Mesenchymal stem cell (in vitro differentiated cells and primary cell): ENCODE results near the gene CD109.

ENCODE experiments used
- DNase-seq: peaks from one replicate; pipeline ENCODE4 v3.0.0-alpha.2; 2013
- H2AFZ ChIP-seq: one replicate; pipeline ENCODE4 v1.6.1; 2013; ENCODE audit warnings: low read depth, mild to moderate bottlenecking, control low read depth, inconsistent platforms, low read length, moderate library complexity
- H2AK5ac ChIP-seq: 2 replicates; pipeline ENCODE4 v1.6.1; 2013; ENCODE audit warnings: low read length, moderate library complexity, mild to moderate bottlenecking, inconsistent platforms; ENCODE audit not compliant: severe bottlenecking
- H2BK120ac ChIP-seq: one replicate; pipeline ENCODE4 v1.6.1; 2013; ENCODE audit warnings: low read depth, mild to moderate bottlenecking, inconsistent platforms, low read length, moderate library complexity
- H2BK12ac ChIP-seq, 2 experiments: one replicate each; pipeline ENCODE4 v1.6.1; 2013; ENCODE audit warnings: inconsistent platforms in 2 of 2, low read length in 2 of 2, mild to moderate bottlenecking in 2 of 2, moderate library complexity in 2 of 2, control low read depth in 1 of 2
- H2BK15ac ChIP-seq: one replicate; pipeline ENCODE4 v1.6.1; 2013; ENCODE audit warnings: mild to moderate bottlenecking, low read depth, inconsistent platforms; ENCODE audit not compliant: poor library complexity, severe bottlenecking
- H2BK5ac ChIP-seq: 2 replicates; pipeline ENCODE4 v1.6.1; 2013; ENCODE audit warnings: low read depth, mild to moderate bottlenecking, low read length, control low read depth, inconsistent platforms; ENCODE audit not compliant: poor library complexity, severe bottlenecking
- H3K14ac ChIP-seq, 2 experiments: one replicate each; pipeline ENCODE4 v1.6.1; 2013; ENCODE audit warnings: inconsistent platforms in 2 of 2, low read length in 2 of 2, control low read depth in 1 of 2, mild to moderate bottlenecking in 1 of 2, moderate library complexity in 1 of 2
- H3K18ac ChIP-seq, 2 experiments: one replicate each; pipeline ENCODE4 v1.6.1; 2013; ENCODE audit warnings: inconsistent platforms in 2 of 2, low read length in 2 of 2, control low read depth in 1 of 2, low read depth in 1 of 2, mild to moderate bottlenecking in 1 of 2
- H3K23ac ChIP-seq, 2 experiments: one replicate each; pipeline ENCODE4 v1.6.1; 2013; ENCODE audit warnings: inconsistent platforms in 2 of 2, low read length in 2 of 2, mild to moderate bottlenecking in 2 of 2, moderate library complexity in 2 of 2, control low read depth in 1 of 2
- H3K27ac ChIP-seq: 2 replicates; pipeline ENCODE4 v1.5.1; 2013; ENCODE audit warnings: mild to moderate bottlenecking, moderate library complexity, low read length, control low read depth, inconsistent platforms; ENCODE audit not compliant: poor library complexity, severe bottlenecking
- H3K27me3 ChIP-seq, 2 experiments: 2 replicates each; pipeline versions ENCODE4 v1.6.1 to v1.7.0; 2013; ENCODE audit warnings: low read length in 2 of 2, mild to moderate bottlenecking in 2 of 2, moderate library complexity in 2 of 2, control low read depth in 1 of 2, inconsistent platforms in 1 of 2; ENCODE audit not compliant: control insufficient read depth in 1 of 2, insufficient read depth in 1 of 2
- H3K36me3 ChIP-seq, 2 experiments: 2 replicates each; pipeline versions ENCODE4 v1.6.1 to v1.7.0; 2013; ENCODE audit warnings: low read length in 2 of 2, control low read depth in 1 of 2, inconsistent platforms in 1 of 2, low read depth in 1 of 2, mild to moderate bottlenecking in 1 of 2; ENCODE audit not compliant: insufficient read depth in 2 of 2, control insufficient read depth in 1 of 2
- H3K4ac ChIP-seq, 2 experiments: one replicate each; pipeline ENCODE4 v1.6.1; 2013; ENCODE audit warnings: inconsistent platforms in 2 of 2, low read length in 2 of 2, mild to moderate bottlenecking in 2 of 2, moderate library complexity in 2 of 2, control low read depth in 1 of 2, low read depth in 1 of 2
- H3K4me1 ChIP-seq: 2 replicates; pipeline ENCODE4 v1.6.1; 2013; ENCODE audit warnings: low read depth, low read length, control low read depth; ENCODE audit not compliant: control insufficient read depth, insufficient read depth
- H3K4me2 ChIP-seq: 2 replicates; pipeline ENCODE4 v1.6.1; 2013; ENCODE audit warnings: low read length, mild to moderate bottlenecking, inconsistent platforms; ENCODE audit not compliant: poor library complexity, severe bottlenecking
- H3K4me3 ChIP-seq, 2 experiments: 2 replicates each; pipeline versions ENCODE4 v1.5.1 to v1.7.0; 2013; ENCODE audit warnings: low read length in 2 of 2, mild to moderate bottlenecking in 2 of 2, control low read depth in 1 of 2, low read depth in 1 of 2; ENCODE audit not compliant: insufficient read depth in 1 of 2
- H3K79me1 ChIP-seq: replicated peaks from 2 replicates; pipeline ENCODE4 v1.6.1; 2013; ENCODE audit warnings: mild to moderate bottlenecking, control low read depth, low read length, inconsistent platforms; ENCODE audit not compliant: poor library complexity, severe bottlenecking
- H3K9ac ChIP-seq: 2 replicates; pipeline ENCODE4 v1.7.0; 2013; ENCODE audit warnings: mild to moderate bottlenecking, low read length, moderate library complexity
- H3K9me3 ChIP-seq: 2 replicates; pipeline ENCODE4 v1.7.0; 2013; ENCODE audit warnings: mild to moderate bottlenecking, low read length; ENCODE audit not compliant: control insufficient read depth
- H4K8ac ChIP-seq: one replicate; pipeline ENCODE4 v1.6.1; 2013; ENCODE audit warnings: inconsistent platforms, mild to moderate bottlenecking, low read length, moderate library complexity
- H4K91ac ChIP-seq: one replicate; pipeline ENCODE4 v1.6.1; 2013; ENCODE audit warnings: mild to moderate bottlenecking, low read length, inconsistent platforms
- WGBS: methylation state at CpG from one replicate; pipeline ENCODE4 v1.1.7; 2013; ENCODE audit warnings: mixed read lengths; 5-methylcytosine and 5-hydroxymethylcytosine counted together

CD109 gene

GRCh38 chr6:73854998-73855718 lies 159.2 kb downstream of the CD109 start:
- peak; percentile 68 for DNase-seq
- Histone ChIP-seq H2BK15ac (no peak overlapping the region), H2BK5ac (no peak overlapping the region), H3K27ac (no peak overlapping the region), H3K9me3 (no peaks in the 10 kb centered on the region), H2AFZ (no peak overlapping the region), H3K4me2 (no peak overlapping the region), H3K18ac (no peak overlapping the region), H2BK120ac (no peak overlapping the region), H3K9ac (peak overlapping the region; percentile 73), H3K4me1 (no peaks in the 10 kb centered on the region), H3K36me3 (peaks cover 0 to 17% of the 10 kb centered on the region in 2 experiments), H3K79me1 (no peaks in the 10 kb centered on the region), H2BK12ac (no peak overlapping the region), H3K4me3 (peak overlapping the region in 1 of 2 experiments; percentile 52), H3K23ac (no peak overlapping the region), H3K4ac (no peak overlapping the region), H4K91ac (no peak overlapping the region), H4K8ac (no peak overlapping the region), H3K14ac (no peak overlapping the region), H2AK5ac (no peak overlapping the region), H3K27me3 (no peaks in the 10 kb centered on the region)
- WGBS, result no CpG with 5 or more reads among the region's 5 CpGs

DNA sequence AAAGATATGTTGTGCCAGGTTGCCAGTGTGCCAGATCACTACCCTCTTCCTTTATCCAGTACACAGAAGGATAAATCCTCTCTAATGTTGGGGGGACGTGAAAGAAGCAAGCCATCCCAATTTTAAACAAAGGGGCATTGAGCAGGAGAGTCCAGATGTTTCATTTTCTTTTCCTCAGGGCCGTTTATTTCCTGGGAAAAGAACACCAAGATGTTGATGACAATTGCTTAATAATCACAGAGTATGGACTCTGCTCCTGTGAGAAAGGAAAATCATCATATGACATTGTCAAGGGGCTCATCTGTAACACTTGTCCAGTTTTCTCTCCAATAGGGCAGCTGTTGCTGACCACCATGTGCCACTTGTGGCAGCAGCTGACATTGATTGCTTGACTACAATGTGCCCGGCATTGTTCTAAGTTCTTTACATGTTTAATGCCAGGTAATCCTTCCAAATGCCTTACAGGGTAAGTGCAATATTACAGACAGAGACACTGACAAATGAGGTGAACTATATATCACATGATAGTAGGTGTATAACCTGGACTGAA lies 161.4 kb downstream of the CD109 start:
- Histone ChIP-seq H3K4ac (peak overlapping the region in 1 of 2 experiments; percentile 44), H3K79me1 (no peaks in the 10 kb centered on the region), H3K4me3 (no peak overlapping the region), H2BK120ac (no peak overlapping the region), H3K27me3 (no peaks in the 10 kb centered on the region), H3K4me2 (no peak overlapping the region), H3K4me1 (no peaks in the 10 kb centered on the region), H2BK12ac (peak overlapping the region in 1 of 2 experiments; percentile 49), H2BK5ac (no peak overlapping the region), H2BK15ac (no peak overlapping the region), H4K8ac (peak overlapping the region; percentile 45), H3K18ac (no peak overlapping the region), H3K27ac (no peak overlapping the region), H2AFZ (no peak overlapping the region), H3K14ac (no peak overlapping the region), H4K91ac (no peak overlapping the region), H2AK5ac (no peak overlapping the region), H3K36me3 (peaks cover 0 to 20% of the 10 kb centered on the region in 2 experiments), H3K9ac (no peak overlapping the region), H3K23ac (no peak overlapping the region), H3K9me3 (no peaks in the 10 kb centered on the region)
- DNase-seq, result no peak
- WGBS, result 79% methylated on average over 2 of the region's 3 CpGs

GRCh38 chr6:73858376-73858775 lies 162.4 kb downstream of the CD109 start:
- Histone ChIP-seq H3K4me2 (no peak overlapping the region), H3K14ac (no peak overlapping the region), H2BK15ac (no peak overlapping the region), H3K27ac (no peak overlapping the region), H3K9me3 (no peaks in the 10 kb centered on the region), H3K4ac (no peak overlapping the region), H3K36me3 (peaks cover 0 to 12% of the 10 kb centered on the region in 2 experiments), H2AFZ (no peak overlapping the region), H2BK5ac (no peak overlapping the region), H3K18ac (no peak overlapping the region), H3K4me3 (no peak overlapping the region), H3K79me1 (no peaks in the 10 kb centered on the region), H2BK12ac (no peak overlapping the region), H3K23ac (no peak overlapping the region), H3K4me1 (no peaks in the 10 kb centered on the region), H3K9ac (no peak overlapping the region), H2BK120ac (no peak overlapping the region), H4K8ac (no peak overlapping the region), H2AK5ac (no peak overlapping the region), H3K27me3 (no peaks in the 10 kb centered on the region), H4K91ac (no peak overlapping the region)
- WGBS, result no CpG with 5 or more reads among the region's 1 CpG
- no peak for DNase-seq

DNA sequence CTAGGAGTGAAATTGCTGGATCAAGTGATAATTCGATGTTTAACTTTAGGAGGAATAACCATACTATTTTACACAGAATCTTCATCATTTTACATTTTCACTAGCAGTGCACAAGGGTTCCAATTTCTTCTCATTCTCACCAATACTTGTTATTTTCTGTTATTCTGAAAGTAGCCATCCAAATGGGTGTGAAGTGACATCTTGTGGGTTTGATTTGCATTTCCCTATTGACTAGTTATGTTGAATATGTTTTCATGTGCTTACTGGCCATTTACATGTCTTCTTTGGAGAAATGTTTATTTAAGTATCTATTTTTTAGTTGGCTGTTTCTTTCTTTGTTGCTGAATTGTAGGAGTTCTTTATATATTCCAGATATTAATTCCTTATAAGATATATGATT lies 164.3 kb downstream of the CD109 start:
- no peaks in the 10 kb centered on the region for H3K79me1 ChIP-seq
- H2BK5ac ChIP-seq, result no peak overlapping the region
- no peak overlapping the region for H3K14ac ChIP-seq
- no peak overlapping the region for H4K8ac ChIP-seq
- no peak overlapping the region for H3K4me2 ChIP-seq
- H3K27ac ChIP-seq, result no peak overlapping the region
- H3K4ac ChIP-seq, result no peak overlapping the region
- no peaks in the 10 kb centered on the region for H3K9me3 ChIP-seq
- H3K4me3 ChIP-seq, result no peak overlapping the region
- no peak overlapping the region for H2BK12ac ChIP-seq
- H2AFZ ChIP-seq, result no peak overlapping the region
- H3K27me3 ChIP-seq, result no peaks in the 10 kb centered on the region
- H2BK120ac ChIP-seq, result no peak overlapping the region
- no peak overlapping the region for H3K18ac ChIP-seq
- no peak overlapping the region for H3K9ac ChIP-seq
- H3K4me1 ChIP-seq, result no peaks in the 10 kb centered on the region
- H3K23ac ChIP-seq, result no peak overlapping the region
- H4K91ac ChIP-seq, result no peak overlapping the region
- peaks cover 0 to 16% of the 10 kb centered on the region in 2 experiments for H3K36me3 ChIP-seq
- DNase-seq, result no peak
- H2BK15ac ChIP-seq, result no peak overlapping the region
- no peak overlapping the region for H2AK5ac ChIP-seq
- no CpG with 5 or more reads among the region's 1 CpG for WGBS
